Neural cell (in vitro differentiated cells): ENCODE data around the gene ZBTB44. TPM values are rescaled to one million over a fixed set of nuclear protein-coding genes. Genes with fewer than 3 reads are reported as not detected.
"Not testable (repeated sequence)": the region's sequence is repeated elsewhere in the genome, so short reads cannot be mapped to it uniquely, and the experiment has no call there.

Experiments
- H2AFZ ChIP-seq: fragments of 200-600, 300-800 bp; sonication (generic), shearing (Covaris generic); 2 replicates; pipeline ENCODE4 v1.6.0; 2014; ENCODE audit warnings: low read depth, mild to moderate bottlenecking, antibody characterized with exemption, low read length, moderate library complexity
- H3F3A ChIP-seq: fragments of 200-600 bp; shearing (Covaris generic); 2 replicates; pipeline ENCODE4 v1.6.1; 2016; ENCODE audit warnings: mild to moderate bottlenecking, moderate library complexity, mixed read lengths, antibody characterized with exemption, low read length; ENCODE audit not compliant: insufficient read depth, poor library complexity, severe bottlenecking
- H3K27ac ChIP-seq: fragments of 200-600, 300-800 bp; sonication (generic), shearing (Covaris generic); 2 replicates; pipeline ENCODE4 v1.5.1; 2014; ENCODE audit warnings: mild to moderate bottlenecking, low read length, moderate library complexity
- H3K27me3 ChIP-seq: fragments of 300-800, 200-600 bp; sonication (generic), shearing (Covaris generic); 2 replicates; pipeline ENCODE4 v1.6.0; 2014; ENCODE audit warnings: mild to moderate bottlenecking, low read depth, low read length, moderate library complexity; ENCODE audit not compliant: insufficient read depth
- H3K36me3 ChIP-seq: fragments of 300-800, 200-600 bp; sonication (generic), shearing (Covaris generic); 2 replicates; pipeline ENCODE4 v1.5.1; 2014; ENCODE audit warnings: mild to moderate bottlenecking, antibody characterized with exemption, low read length, moderate library complexity; ENCODE audit not compliant: insufficient read depth
- H3K4me2 ChIP-seq: fragments of 300-800, 200-600 bp; sonication (generic), shearing (Covaris generic); 2 replicates; pipeline ENCODE4 v1.6.0; 2014; ENCODE audit warnings: mild to moderate bottlenecking, low read length
- H3K4me3 ChIP-seq: fragments of 300-800, 200-600 bp; sonication (generic), shearing (Covaris generic); 2 replicates; pipeline ENCODE4 v1.5.1; 2014; ENCODE audit warnings: mild to moderate bottlenecking, low read length, moderate library complexity
- H3K79me2 ChIP-seq: fragments of 200-600 bp; shearing (Covaris generic); replicated peaks from 2 replicates; pipeline ENCODE4 v1.6.0; 2014; ENCODE audit warnings: mild to moderate bottlenecking, low read length, moderate library complexity; ENCODE audit not compliant: insufficient read depth
- H3K9ac ChIP-seq: fragments of 300-800, 200-600 bp; sonication (generic), shearing (Covaris generic); 2 replicates; pipeline ENCODE4 v1.6.1; 2016; ENCODE audit warnings: mild to moderate bottlenecking, low read length, mixed read lengths
- H3K9me2 ChIP-seq: fragments of 200-600 bp; shearing (Covaris generic); 2 replicates; pipeline ENCODE4 v1.6.1; 2016; ENCODE audit warnings: mild to moderate bottlenecking, low read length, mixed read lengths; ENCODE audit not compliant: insufficient read depth
- H3K9me3 ChIP-seq: fragments of 200-600, 300-800 bp; sonication (generic), shearing (Covaris generic); 2 replicates; pipeline ENCODE4 v1.6.1; 2016; ENCODE audit warnings: mild to moderate bottlenecking, mixed run types, low read length, moderate library complexity, mixed read lengths
- H4K20me1 ChIP-seq: fragments of 200-600 bp; shearing (Covaris generic); 2 replicates; pipeline ENCODE4 v1.6.1; 2016; ENCODE audit warnings: mild to moderate bottlenecking, mixed run types; ENCODE audit not compliant: insufficient read depth
- CTCF ChIP-seq: fragments of 450-650 bp; IDR thresholded peaks from 2 replicates; pipeline ENCODE4 v1.5.1; 2014; ENCODE audit warnings: antibody characterized with exemption, mild to moderate bottlenecking, moderate library complexity; ENCODE audit not compliant: poor library complexity, severe bottlenecking
- EP300 ChIP-seq: fragments of 450-650 bp; conservative IDR thresholded peaks from 2 replicates; pipeline ENCODE4 v1.6.1; 2014; ENCODE audit warnings: antibody characterized with exemption, mild to moderate bottlenecking, moderate library complexity; ENCODE audit not compliant: poor library complexity, severe bottlenecking
- EZH2 ChIP-seq: fragments of 200-600, 300-800 bp; shearing (Covaris generic), sonication (generic); IDR thresholded peaks from 2 replicates; pipeline ENCODE4 v1.6.1; 2014; ENCODE audit warnings: antibody characterized with exemption, low read length, borderline replicate concordance, mild to moderate bottlenecking; ENCODE audit not compliant: insufficient read depth, poor library complexity, severe bottlenecking
- MXI1 ChIP-seq: fragments of 450-650 bp; conservative IDR thresholded peaks from 2 replicates; pipeline ENCODE4 v1.6.1; 2014; ENCODE audit warnings: antibody characterized with exemption, mild to moderate bottlenecking; ENCODE audit not compliant: poor library complexity, severe bottlenecking
- POLR2AphosphoS5 ChIP-seq: IDR thresholded peaks from 2 replicates; pipeline ENCODE4 v1.6.1; 2012
- RAD21 ChIP-seq: fragments of 450-650 bp; conservative IDR thresholded peaks from 2 replicates; pipeline ENCODE4 v1.6.1; 2014; ENCODE audit warnings: antibody characterized with exemption, mild to moderate bottlenecking, moderate library complexity
- REST ChIP-seq: IDR thresholded peaks from 2 replicates; pipeline ENCODE4 v1.6.1; 2012; ENCODE audit warnings: borderline replicate concordance
- SMC3 ChIP-seq: fragments of 450-650 bp; conservative IDR thresholded peaks from 2 replicates; pipeline ENCODE4 v1.6.1; 2014; ENCODE audit warnings: antibody characterized with exemption, mild to moderate bottlenecking, moderate library complexity; ENCODE audit not compliant: poor library complexity
- TAF1 ChIP-seq: IDR thresholded peaks from 2 replicates; pipeline ENCODE4 v1.6.1; 2012; ENCODE audit warnings: low read depth
- polyA plus RNA-seq: library from polyadenylated mRNA; depleted of rRNA; stranded (reverse); fragments of >200 nt; gene quantifications from 2 replicates; pipeline ENCODE4 v1.2.3, GENCODE V29; 2014

Gene ZBTB44
- polyA plus RNA-seq, 1 donor from 2014 or later: 23.3 TPM

GRCh38 chr11:130194241-130195023 is 120.3 kb downstream of the ZBTB44 start:
- no peak overlapping the region for H3K4me2 ChIP-seq
- no peaks in the 10 kb centered on the region for H3K79me2 ChIP-seq
- H3K27ac ChIP-seq: no peak overlapping the region
- no peak overlapping the region for H3K4me3 ChIP-seq
- H3K9me3 ChIP-seq: no peaks in the 10 kb centered on the region
- no peaks in the 10 kb centered on the region for H3K27me3 ChIP-seq
- no peak overlapping the region for H3K9ac ChIP-seq
- no peaks in the 10 kb centered on the region for H4K20me1 ChIP-seq
- H3F3A ChIP-seq: no peaks in the 10 kb centered on the region
- no peak overlapping the region for H2AFZ ChIP-seq
- TF ChIP-seq CTCF: no peak
- TF ChIP-seq TAF1: no peak
- TF ChIP-seq EZH2: no peak
- TF ChIP-seq POLR2AphosphoS5: no peak
- TF ChIP-seq RAD21: no peak
- TF ChIP-seq MXI1: no peak
- no peak for TF ChIP-seq EP300
- TF ChIP-seq REST: no peak
- no peak for TF ChIP-seq SMC3
- H3K36me3 ChIP-seq: no peaks in the 10 kb centered on the region
- no peaks in the 10 kb centered on the region for H3K9me2 ChIP-seq

GRCh38 chr11:130193551-130193950 is 121.2 kb downstream of the ZBTB44 start:
- not testable (repeated sequence) for H3K36me3 ChIP-seq, H3K9me2 ChIP-seq, H4K20me1 ChIP-seq, H3K9ac ChIP-seq, H3F3A ChIP-seq, H3K27me3 ChIP-seq, H3K9me3 ChIP-seq, H3K79me2 ChIP-seq, H3K4me2 ChIP-seq, H3K4me3 ChIP-seq, H2AFZ ChIP-seq, H3K27ac ChIP-seq
